ENCODE measurements around the gene SEC24D. TPM values are rescaled to one million over a fixed set of nuclear protein-coding genes. Genes with fewer than 3 reads are reported as not detected.

Gene SEC24D
- total RNA-seq, 3 donors from 2014 or later = 24.5 to 63.6 (median 50.8) TPM

GRCh38 chr4:118848901-118849300, 13.0 kb upstream of the SEC24D start:
- Histone ChIP-seq H3K9me3 (no peaks in the 10 kb centered on the region), H3K4me1 (no peaks in the 10 kb centered on the region), H3K27ac (no peak overlapping the region), H3K27me3 (no peaks in the 10 kb centered on the region), H3K4me3 (no peak overlapping the region), H3K36me3 (no peaks in the 10 kb centered on the region)
- no peak for DNase-seq (ENCODE audit: low spot score in 2 of 2)
- TF ChIP-seq, protein P1, sequence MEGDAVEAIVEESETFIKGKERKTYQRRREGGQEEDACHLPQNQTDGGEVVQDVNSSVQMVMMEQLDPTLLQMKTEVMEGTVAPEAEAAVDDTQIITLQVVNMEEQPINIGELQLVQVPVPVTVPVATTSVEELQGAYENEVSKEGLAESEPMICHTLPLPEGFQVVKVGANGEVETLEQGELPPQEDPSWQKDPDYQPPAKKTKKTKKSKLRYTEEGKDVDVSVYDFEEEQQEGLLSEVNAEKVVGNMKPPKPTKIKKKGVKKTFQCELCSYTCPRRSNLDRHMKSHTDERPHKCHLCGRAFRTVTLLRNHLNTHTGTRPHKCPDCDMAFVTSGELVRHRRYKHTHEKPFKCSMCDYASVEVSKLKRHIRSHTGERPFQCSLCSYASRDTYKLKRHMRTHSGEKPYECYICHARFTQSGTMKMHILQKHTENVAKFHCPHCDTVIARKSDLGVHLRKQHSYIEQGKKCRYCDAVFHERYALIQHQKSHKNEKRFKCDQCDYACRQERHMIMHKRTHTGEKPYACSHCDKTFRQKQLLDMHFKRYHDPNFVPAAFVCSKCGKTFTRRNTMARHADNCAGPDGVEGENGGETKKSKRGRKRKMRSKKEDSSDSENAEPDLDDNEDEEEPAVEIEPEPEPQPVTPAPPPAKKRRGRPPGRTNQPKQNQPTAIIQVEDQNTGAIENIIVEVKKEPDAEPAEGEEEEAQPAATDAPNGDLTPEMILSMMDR (IDR thresholded peaks at IDR 0.05) = no peak
- TF ChIP-seq POLR2A (IDR thresholded peaks at IDR 0.05) = no peak
- TF ChIP-seq POLR2AphosphoS5 (IDR thresholded peaks at IDR 0.05) = no peak
- intact Hi-C loops (cut with DNase I; ENCODE audit: low total_unique reads) = no loop called here

DNA sequence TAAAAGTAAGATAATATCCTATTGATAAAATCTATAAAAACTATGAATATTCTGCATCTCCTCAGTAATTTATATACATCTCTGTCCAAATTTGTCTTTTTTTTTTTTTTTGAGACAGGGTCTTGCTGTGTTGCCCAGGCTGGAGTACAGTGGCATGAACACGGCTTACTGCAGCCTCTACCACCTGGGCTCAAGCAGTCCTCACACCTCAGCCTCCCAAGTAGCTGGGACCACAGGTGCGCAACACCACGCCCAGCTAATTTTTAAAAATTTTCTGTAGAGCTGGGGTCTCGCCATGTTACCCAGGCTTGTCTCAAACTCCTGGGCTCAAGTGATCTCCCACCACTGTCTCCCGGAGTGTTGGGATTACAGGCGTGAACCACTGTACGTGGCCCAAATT, 12.3 kb upstream of the SEC24D start:
- intact Hi-C loops (cut with DNase I; ENCODE audit: low total_unique reads) = no loop called here

DNA sequence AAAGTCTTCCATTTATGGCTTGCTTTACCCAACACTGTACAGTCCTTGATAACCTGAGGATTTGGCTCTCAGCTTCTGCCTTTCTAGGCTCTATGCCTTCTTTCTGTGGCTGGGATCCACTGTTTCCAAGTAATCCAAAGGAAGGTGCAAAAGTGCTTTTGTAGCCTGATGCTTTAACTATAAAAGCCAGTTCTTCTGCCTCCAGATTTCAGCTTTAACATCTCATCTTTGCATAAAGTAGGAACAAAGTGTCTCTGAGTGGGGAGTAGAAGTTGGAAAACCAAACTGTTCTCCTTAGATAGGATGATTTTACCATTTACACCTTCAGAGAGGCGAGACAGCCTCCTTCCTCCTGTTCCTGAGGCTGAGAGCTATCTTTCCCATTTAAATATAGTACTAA, 11.1 kb upstream of the SEC24D start:
- no peak overlapping the region for H3K4me3 ChIP-seq
- DNase-seq (ENCODE audit: low spot score in 2 of 2) = no peak
- no peaks in the 10 kb centered on the region for H3K9me3 ChIP-seq
- H3K36me3 ChIP-seq = no peaks in the 10 kb centered on the region
- intact Hi-C loops (cut with DNase I; ENCODE audit: low total_unique reads) = no loop called here
- H3K27me3 ChIP-seq = no peaks in the 10 kb centered on the region
- H3K4me1 ChIP-seq = no peaks in the 10 kb centered on the region
- no peak overlapping the region for H3K27ac ChIP-seq
- TF ChIP-seq, protein P1 (IDR thresholded peaks at IDR 0.05) = no peak
- no peak for TF ChIP-seq POLR2A (IDR thresholded peaks at IDR 0.05)
- no peak for TF ChIP-seq POLR2AphosphoS5 (IDR thresholded peaks at IDR 0.05)

More for the DNA sequence above, 12.3 kb upstream of the SEC24D start:
- no peak for DNase-seq (ENCODE audit: low spot score in 2 of 2)
- no peak overlapping the region for H3K4me3 ChIP-seq
- H3K9me3 ChIP-seq = no peaks in the 10 kb centered on the region
- H3K27me3 ChIP-seq = no peaks in the 10 kb centered on the region
- no peaks in the 10 kb centered on the region for H3K36me3 ChIP-seq
- TF ChIP-seq, protein P1 (IDR thresholded peaks at IDR 0.05) = no peak
- TF ChIP-seq POLR2AphosphoS5 (IDR thresholded peaks at IDR 0.05) (no peak), POLR2A (IDR thresholded peaks at IDR 0.05) (no peak)
- H3K27ac ChIP-seq = no peak overlapping the region
- no peaks in the 10 kb centered on the region for H3K4me1 ChIP-seq

DNA sequence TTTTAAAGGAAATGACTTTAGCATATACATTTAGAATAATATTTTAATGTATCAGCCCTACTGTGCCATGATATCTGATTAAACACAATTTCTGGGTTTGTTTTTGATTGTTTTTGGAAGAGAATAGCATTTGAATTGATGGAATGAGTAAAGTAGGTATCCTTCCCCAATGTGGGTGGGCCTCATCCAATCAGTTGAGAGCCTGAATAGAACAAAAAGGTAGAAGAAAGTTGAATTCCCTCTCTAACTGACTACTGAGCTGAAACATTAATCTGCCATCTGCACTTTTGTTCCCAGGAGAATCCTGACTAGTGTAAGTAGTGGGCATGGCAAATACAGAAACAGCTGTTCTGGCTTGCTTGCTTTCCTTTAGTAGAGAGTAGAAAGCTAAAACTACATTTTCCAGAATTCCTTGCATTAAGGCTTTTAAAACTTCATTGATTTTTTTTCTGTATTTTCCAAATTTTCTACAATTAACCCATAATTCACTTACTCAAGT, 9.7 kb upstream of the SEC24D start:
- no peak overlapping the region for H3K4me3 ChIP-seq
- no peak overlapping the region for H3K27ac ChIP-seq
- H3K36me3 ChIP-seq = no peaks in the 10 kb centered on the region
- no peak for DNase-seq (ENCODE audit: low spot score in 2 of 2)
- no peaks in the 10 kb centered on the region for H3K9me3 ChIP-seq
- H3K27me3 ChIP-seq = no peaks in the 10 kb centered on the region
- intact Hi-C loops (cut with DNase I; ENCODE audit: low total_unique reads) = no loop called here
- TF ChIP-seq POLR2AphosphoS5 (IDR thresholded peaks at IDR 0.05) (no peak), POLR2A (IDR thresholded peaks at IDR 0.05) (no peak)
- TF ChIP-seq, protein P1 (IDR thresholded peaks at IDR 0.05) = no peak
- H3K4me1 ChIP-seq = no peaks in the 10 kb centered on the region

DNA sequence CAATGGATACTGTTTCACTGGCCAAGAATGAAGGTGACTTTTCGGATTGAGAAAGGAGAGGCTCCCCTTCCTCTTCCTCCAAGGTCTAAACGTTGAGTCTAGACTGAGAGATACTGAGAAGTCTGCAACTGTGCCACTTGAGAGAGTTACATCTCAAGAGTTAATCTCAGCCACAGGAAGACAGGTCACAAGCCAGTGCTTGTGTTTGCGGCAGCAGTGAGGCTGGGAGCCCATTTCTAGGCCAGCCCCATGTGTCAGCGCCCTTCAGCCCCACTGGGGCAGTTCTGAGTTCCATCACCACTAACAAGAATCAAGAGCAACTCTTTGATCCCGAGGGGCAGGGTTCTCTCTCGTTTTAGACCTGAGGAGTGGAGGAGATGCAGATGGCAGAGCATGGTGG, 7.3 kb upstream of the SEC24D start:
- intact Hi-C loops (cut with DNase I; ENCODE audit: low total_unique reads) = no loop called here
- no peak for DNase-seq (ENCODE audit: low spot score in 2 of 2)
- TF ChIP-seq POLR2A (IDR thresholded peaks at IDR 0.05) = no peak
- TF ChIP-seq POLR2AphosphoS5 (IDR thresholded peaks at IDR 0.05) = no peak
- TF ChIP-seq, protein P1 (IDR thresholded peaks at IDR 0.05) = no peak
- Histone ChIP-seq H3K4me3 (no peak overlapping the region), H3K9me3 (no peaks in the 10 kb centered on the region), H3K36me3 (no peaks in the 10 kb centered on the region), H3K27ac (no peak overlapping the region), H3K4me1 (no peaks in the 10 kb centered on the region), H3K27me3 (no peaks in the 10 kb centered on the region)

All from breast epithelium (tissue), 4 donors.